Endothelial cell of umbilical vein (primary cell): ENCODE data around the gene VAV2. TPM values are rescaled to one million over a fixed set of nuclear protein-coding genes. Genes with fewer than 3 reads are reported as not detected.

Source experiments
- BruUV-seq: library from RNA; stranded (reverse); fragments of 400-500 nt; replicated peaks from 2 replicates; lab custom pipeline; 2021; lab: Mats Ljungman, UMichigan
- CTCF ChIA-PET: fragments of 300-600, 350-600 bp; sonication (Branson Sonifier 250); formaldehyde crosslinking; loops from one replicate; lab custom pipeline; 2021; ENCODE audit warnings: antibody characterized with exemption, inconsistent platforms; lab: Charles Lee
- POLR2A ChIA-PET: fragments of 300-600, 350-600 bp; sonication (Branson Sonifier 250); formaldehyde crosslinking; loops from one replicate; lab custom pipeline; 2021; ENCODE audit warnings: antibody characterized with exemption, inconsistent platforms; lab: Charles Lee
- DNase-seq: peaks from one replicate; pipeline ENCODE4 v3.0.0-alpha.2; 2011; ENCODE audit warnings: low read depth, low spot score
- FAIRE-seq: peaks from 2 replicates; lab custom pipeline; 2011; peaks lifted over from hg19 to GRCh38; lab: Jason Lieb, UNC
- H2AFZ ChIP-seq: 2 replicates; pipeline ENCODE4 v1.6.0; 2012; ENCODE audit warnings: low read depth, low read length, control low read depth, inconsistent platforms
- H3K27ac ChIP-seq: 2 replicates; pipeline ENCODE4 v1.5.1; 2011; ENCODE audit warnings: low read depth, mild to moderate bottlenecking, control low read depth, low read length, moderate library complexity; ENCODE audit not compliant: insufficient read depth
- H3K27me3 ChIP-seq, 2 experiments: 2 replicates each; pipeline versions ENCODE4 v1.6.0 to v1.6.1; 2011; ENCODE audit warnings: low read length in 2 of 2, mixed read lengths in 1 of 2; ENCODE audit not compliant: control insufficient read depth in 2 of 2, insufficient read depth in 2 of 2
- H3K36me3 ChIP-seq, 2 experiments: 2 replicates in 1 of 2; 3 replicates in 1 of 2; pipeline ENCODE4 v1.5.1; 2011; ENCODE audit warnings: low read length in 2 of 2, mild to moderate bottlenecking in 1 of 2, moderate library complexity in 1 of 2; ENCODE audit not compliant: control insufficient read depth in 2 of 2, insufficient read depth in 2 of 2; ENCODE audit errors: extremely low read depth in 1 of 2
- H3K4me1 ChIP-seq: 3 replicates; pipeline ENCODE4 v1.5.1; 2011; ENCODE audit warnings: mild to moderate bottlenecking, low read length; ENCODE audit not compliant: control insufficient read depth, insufficient read depth; ENCODE audit errors: extremely low read depth
- H3K4me2 ChIP-seq: 2 replicates; pipeline ENCODE4 v1.6.1; 2011; ENCODE audit warnings: low read length, control low read depth, mixed read lengths; ENCODE audit not compliant: insufficient read depth
- H3K4me3 ChIP-seq, 3 experiments: fragments of 200-600 bp in 1 of 3; sonication (generic), shearing (Covaris generic) in 1 of 3; replicated peaks in 1 of 3; 2 replicates each; pipeline ENCODE4 v1.5.1; 2011 to 2016; ENCODE audit warnings: control low read depth in 3 of 3, low read length in 3 of 3, mild to moderate bottlenecking in 2 of 3, inconsistent platforms in 1 of 3, low read depth in 1 of 3, moderate library complexity in 1 of 3; ENCODE audit not compliant: insufficient read depth in 1 of 3
- H3K79me2 ChIP-seq: 2 replicates; pipeline ENCODE4 v1.6.0; 2012; ENCODE audit warnings: low read length, inconsistent platforms; ENCODE audit not compliant: control insufficient read depth, insufficient read depth
- H3K9ac ChIP-seq: replicated peaks from 2 replicates; pipeline ENCODE3; 2011; ENCODE audit warnings: low read length, control low read depth; ENCODE audit not compliant: insufficient read depth; ENCODE audit errors: extremely low read depth
- H3K9me1 ChIP-seq: replicated peaks from 3 replicates; pipeline ENCODE4 v1.6.0; 2011; ENCODE audit warnings: mild to moderate bottlenecking, low read length; ENCODE audit not compliant: control insufficient read depth, insufficient read depth; ENCODE audit errors: extremely low read depth
- H3K9me3 ChIP-seq: replicated peaks from 2 replicates; pipeline ENCODE4 v1.5.1; 2012; ENCODE audit warnings: low read length, inconsistent platforms; ENCODE audit not compliant: control insufficient read depth, insufficient read depth
- H4K20me1 ChIP-seq: replicated peaks from 2 replicates; pipeline ENCODE3; 2011; ENCODE audit warnings: mild to moderate bottlenecking, low read length; ENCODE audit not compliant: control insufficient read depth, insufficient read depth; ENCODE audit errors: extremely low read depth
- EZH2 ChIP-seq: IDR thresholded peaks from 2 replicates; pipeline ENCODE4 v1.6.1; 2012; ENCODE audit warnings: borderline replicate concordance, low read depth, mild to moderate bottlenecking, moderate library complexity, low read length, inconsistent platforms; ENCODE audit not compliant: severe bottlenecking
- FOS ChIP-seq: IDR thresholded peaks from 2 replicates; pipeline ENCODE4 v1.6.1; 2011; ENCODE audit warnings: mild to moderate bottlenecking, low read length, moderate library complexity, borderline replicate concordance; ENCODE audit not compliant: insufficient read depth
- GATA2 ChIP-seq: IDR thresholded peaks from 2 replicates; pipeline ENCODE4 v1.7.0; 2011; ENCODE audit warnings: low read depth, mild to moderate bottlenecking, moderate library complexity, mixed read lengths, low read length; ENCODE audit not compliant: insufficient read length, insufficient read depth
- JUN ChIP-seq: IDR thresholded peaks from 2 replicates; pipeline ENCODE4 v1.6.1; 2011; ENCODE audit warnings: borderline replicate concordance, low read depth; ENCODE audit not compliant: insufficient read length, insufficient read depth
- MYC ChIP-seq: IDR thresholded peaks from one replicate; pipeline ENCODE4 v1.6.1; 2011; ENCODE audit warnings: mild to moderate bottlenecking, low read depth, low read length
- POLR2A ChIP-seq: IDR thresholded peaks from 2 replicates; pipeline ENCODE4 v1.6.1; 2012; ENCODE audit warnings: low read depth, mild to moderate bottlenecking, control low read depth, low read length
- POLR2AphosphoS5 ChIP-seq: IDR thresholded peaks from 2 replicates; pipeline ENCODE4 v1.6.1; 2012; ENCODE audit warnings: low read depth, mild to moderate bottlenecking, control low read depth, low read length, moderate library complexity; ENCODE audit not compliant: insufficient read depth
- dilution Hi-C: fragments of 300-500 bp; cut with MboI; formaldehyde crosslinking; loops from one replicate; pipeline ENCODE4 v1.15.0; 2019; ENCODE audit warnings: low sequenced_read_pairs; ENCODE audit not compliant: extremely low pct_ligation_motif_present
- intact Hi-C: fragments of 100-400 bp; cut with micrococcal nuclease; formaldehyde crosslinking; loops from one replicate; pipeline ENCODE4 v1.10.0; 2022
- polyA plus RNA-seq, 4 experiments: library from polyadenylated mRNA; depleted of rRNA in 3 of 4; stranded (reverse) in 3 of 4; unstranded in 1 of 4; fragments of >200 nt; gene quantifications; 2 replicates each; pipeline versions ENCODE4 v1.2.1 to v1.2.3, GENCODE V29; 2011 to 2012; ENCODE audit warnings: missing spikeins in 1 of 4
- total RNA-seq: library from RNA; stranded (reverse); gene quantifications from 2 replicates; pipeline ENCODE4 v1.2.3, GENCODE V29; 2021
- TF ChIP-seq, protein P1 (sequence below), 2 donors: IDR thresholded peaks; 1 replicate in 1 of 2; 2 replicates in 1 of 2; pipeline ENCODE4 v1.5.1; 2011; ENCODE audit warnings: low read length in 2 of 2, mild to moderate bottlenecking in 2 of 2, moderate library complexity in 2 of 2, control low read depth in 1 of 2, inconsistent platforms in 1 of 2, low read depth in 1 of 2; ENCODE audit not compliant: insufficient read depth in 1 of 2; ENCODE audit errors: extremely low read depth in 1 of 2
- TF ChIP-seq, protein P2 (sequence below): IDR thresholded peaks from 2 replicates; pipeline ENCODE4 v1.6.1; 2011; ENCODE audit not compliant: insufficient read depth, insufficient read length

VAV2 gene
- total and polyA plus RNA-seq, 2 donors (not counting 3 experiments of a cell fraction or from before 2014, with no cell fraction given) = 10.6 to 30.6 TPM

DNA sequence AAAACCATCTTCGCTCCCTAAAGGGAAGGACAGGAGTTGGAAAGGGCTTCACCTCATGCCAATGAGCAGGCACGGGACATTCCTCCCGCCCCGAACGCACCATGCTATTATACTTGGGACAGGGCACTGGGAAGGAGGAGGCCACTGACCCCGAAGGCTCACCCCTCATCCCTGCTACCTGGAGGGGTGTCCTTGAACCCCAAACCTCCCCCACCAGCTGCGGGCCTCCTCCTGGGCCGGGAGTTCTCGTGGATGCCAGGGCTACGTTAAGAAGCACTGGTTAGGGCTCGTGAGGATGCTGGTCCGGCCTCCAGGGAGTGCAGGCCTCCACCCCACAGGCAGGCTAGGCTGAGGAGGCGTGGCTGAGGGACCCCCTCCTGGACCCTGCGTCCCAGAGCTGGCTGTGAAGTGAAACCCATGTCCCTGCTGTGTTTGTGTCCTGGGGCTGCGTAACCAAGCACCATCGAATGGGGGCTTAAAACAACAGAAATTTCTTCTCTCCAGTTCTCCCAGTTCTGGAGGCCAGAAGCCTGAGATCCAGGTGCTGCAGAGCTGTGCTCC is 142.9 kb downstream of the VAV2 start:
- CTCF ChIA-PET = no interaction called here
- POLR2A ChIA-PET = no interaction called here

More for the DNA sequence above, 142.9 kb downstream of the VAV2 start:
- no peak overlapping the region for H3K4me3 ChIP-seq
- TF ChIP-seq EZH2 (no peak), POLR2A (no peak), JUN (no peak), MYC (no peak), POLR2AphosphoS5 (no peak), FOS (no peak), GATA2 (no peak)
- TF ChIP-seq, protein P1, sequence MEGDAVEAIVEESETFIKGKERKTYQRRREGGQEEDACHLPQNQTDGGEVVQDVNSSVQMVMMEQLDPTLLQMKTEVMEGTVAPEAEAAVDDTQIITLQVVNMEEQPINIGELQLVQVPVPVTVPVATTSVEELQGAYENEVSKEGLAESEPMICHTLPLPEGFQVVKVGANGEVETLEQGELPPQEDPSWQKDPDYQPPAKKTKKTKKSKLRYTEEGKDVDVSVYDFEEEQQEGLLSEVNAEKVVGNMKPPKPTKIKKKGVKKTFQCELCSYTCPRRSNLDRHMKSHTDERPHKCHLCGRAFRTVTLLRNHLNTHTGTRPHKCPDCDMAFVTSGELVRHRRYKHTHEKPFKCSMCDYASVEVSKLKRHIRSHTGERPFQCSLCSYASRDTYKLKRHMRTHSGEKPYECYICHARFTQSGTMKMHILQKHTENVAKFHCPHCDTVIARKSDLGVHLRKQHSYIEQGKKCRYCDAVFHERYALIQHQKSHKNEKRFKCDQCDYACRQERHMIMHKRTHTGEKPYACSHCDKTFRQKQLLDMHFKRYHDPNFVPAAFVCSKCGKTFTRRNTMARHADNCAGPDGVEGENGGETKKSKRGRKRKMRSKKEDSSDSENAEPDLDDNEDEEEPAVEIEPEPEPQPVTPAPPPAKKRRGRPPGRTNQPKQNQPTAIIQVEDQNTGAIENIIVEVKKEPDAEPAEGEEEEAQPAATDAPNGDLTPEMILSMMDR (IDR thresholded peaks at IDR 0.05; ENCODE audit: extremely low read depth in 1 of 2, insufficient read depth in 1 of 2, low read depth in 1 of 2, low read length in 2 of 2) = no peak
- TF ChIP-seq, protein P2, sequence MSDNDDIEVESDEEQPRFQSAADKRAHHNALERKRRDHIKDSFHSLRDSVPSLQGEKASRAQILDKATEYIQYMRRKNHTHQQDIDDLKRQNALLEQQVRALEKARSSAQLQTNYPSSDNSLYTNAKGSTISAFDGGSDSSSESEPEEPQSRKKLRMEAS = no peak
- DNase-seq = no peak
- no peak for FAIRE-seq
- H3K27me3 ChIP-seq = no peaks in the 10 kb centered on the region
- no peak overlapping the region for H2AFZ ChIP-seq
- no peaks in the 10 kb centered on the region for H3K9me3 ChIP-seq
- H3K9me1 ChIP-seq = no peaks in the 10 kb centered on the region
- no peak overlapping the region for H3K9ac ChIP-seq
- no peaks in the 10 kb centered on the region for H4K20me1 ChIP-seq
- dilution Hi-C loops = no loop called here
- H3K4me1 ChIP-seq = peaks cover 19% of the 10 kb centered on the region
- no peaks in the 10 kb centered on the region for H3K36me3 ChIP-seq
- H3K79me2 ChIP-seq = peaks cover 12% of the 10 kb centered on the region
- H3K4me2 ChIP-seq = no peak overlapping the region
- no TSS peak for BruUV-seq
- H3K27ac ChIP-seq = no peak overlapping the region
- intact Hi-C loops = loop anchor here (5.0 kb wide), 1 partner anchor 143 kb away; the partner anchor contains the start of gene VAV2
